PC-3 (cell line): Measurements from ENCODE around the gene PUS3.

Experiments
- EZH2 ChIP-seq: fragments of 300-600 bp; sonication (generic); IDR thresholded peaks from one replicate; pipeline ENCODE4 v1.6.1; 2017; ENCODE audit warnings: antibody characterized with exemption, mild to moderate bottlenecking, low read length; ENCODE audit not compliant: unreplicated experiment
- EZH2phosphoT487 ChIP-seq: fragments of 300-600 bp; sonication (generic); IDR thresholded peaks from 2 replicates; pipeline ENCODE4 v1.6.1; 2018; ENCODE audit warnings: mild to moderate bottlenecking, antibody characterized with exemption, low read length, borderline replicate concordance
- TF ChIP-seq, protein P1 (sequence below): fragments of 300-600 bp; sonication (generic); conservative IDR thresholded peaks from 2 replicates; pipeline ENCODE4 v1.5.1; 2017; ENCODE audit warnings: antibody characterized with exemption, low read depth, mild to moderate bottlenecking, low read length

DNA sequence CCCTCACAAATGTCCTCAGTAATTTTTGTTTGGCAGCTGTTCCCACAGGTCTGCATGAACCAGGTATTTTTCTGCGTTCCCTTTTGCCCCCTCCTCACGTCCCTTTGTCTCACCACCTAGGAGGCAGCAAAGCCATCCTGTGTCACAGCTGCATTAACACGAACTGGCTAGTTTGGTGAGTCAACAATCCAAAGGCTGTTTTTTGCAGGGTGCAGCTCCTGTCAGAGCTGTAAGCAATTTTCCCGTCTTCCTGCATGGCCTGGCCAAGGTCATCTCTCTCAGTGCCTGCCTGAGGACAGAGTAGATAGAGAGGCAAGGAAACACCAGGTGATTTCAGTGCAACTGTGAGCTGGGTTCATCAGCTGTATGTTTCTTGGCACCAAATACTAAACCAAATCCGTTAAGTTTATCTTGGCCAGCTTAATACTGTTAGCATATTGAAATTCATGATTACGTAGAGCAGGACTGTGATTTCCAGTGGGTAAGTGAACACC lies 22.3 kb upstream of the PUS3 start:
- TF ChIP-seq, protein P1, sequence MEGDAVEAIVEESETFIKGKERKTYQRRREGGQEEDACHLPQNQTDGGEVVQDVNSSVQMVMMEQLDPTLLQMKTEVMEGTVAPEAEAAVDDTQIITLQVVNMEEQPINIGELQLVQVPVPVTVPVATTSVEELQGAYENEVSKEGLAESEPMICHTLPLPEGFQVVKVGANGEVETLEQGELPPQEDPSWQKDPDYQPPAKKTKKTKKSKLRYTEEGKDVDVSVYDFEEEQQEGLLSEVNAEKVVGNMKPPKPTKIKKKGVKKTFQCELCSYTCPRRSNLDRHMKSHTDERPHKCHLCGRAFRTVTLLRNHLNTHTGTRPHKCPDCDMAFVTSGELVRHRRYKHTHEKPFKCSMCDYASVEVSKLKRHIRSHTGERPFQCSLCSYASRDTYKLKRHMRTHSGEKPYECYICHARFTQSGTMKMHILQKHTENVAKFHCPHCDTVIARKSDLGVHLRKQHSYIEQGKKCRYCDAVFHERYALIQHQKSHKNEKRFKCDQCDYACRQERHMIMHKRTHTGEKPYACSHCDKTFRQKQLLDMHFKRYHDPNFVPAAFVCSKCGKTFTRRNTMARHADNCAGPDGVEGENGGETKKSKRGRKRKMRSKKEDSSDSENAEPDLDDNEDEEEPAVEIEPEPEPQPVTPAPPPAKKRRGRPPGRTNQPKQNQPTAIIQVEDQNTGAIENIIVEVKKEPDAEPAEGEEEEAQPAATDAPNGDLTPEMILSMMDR, result no peak
- no peak for TF ChIP-seq EZH2
- no peak for TF ChIP-seq EZH2phosphoT487
